AG20443 (cell line): ENCODE data around the gene SCGB3A2.

Source experiments
- DNase-seq: peaks from one replicate; pipeline ENCODE4 v3.0.0; 2012; ENCODE audit warnings: low spot score, mixed read lengths

The SCGB3A2 gene, protein sequence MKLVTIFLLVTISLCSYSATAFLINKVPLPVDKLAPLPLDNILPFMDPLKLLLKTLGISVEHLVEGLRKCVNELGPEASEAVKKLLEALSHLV

DNA sequence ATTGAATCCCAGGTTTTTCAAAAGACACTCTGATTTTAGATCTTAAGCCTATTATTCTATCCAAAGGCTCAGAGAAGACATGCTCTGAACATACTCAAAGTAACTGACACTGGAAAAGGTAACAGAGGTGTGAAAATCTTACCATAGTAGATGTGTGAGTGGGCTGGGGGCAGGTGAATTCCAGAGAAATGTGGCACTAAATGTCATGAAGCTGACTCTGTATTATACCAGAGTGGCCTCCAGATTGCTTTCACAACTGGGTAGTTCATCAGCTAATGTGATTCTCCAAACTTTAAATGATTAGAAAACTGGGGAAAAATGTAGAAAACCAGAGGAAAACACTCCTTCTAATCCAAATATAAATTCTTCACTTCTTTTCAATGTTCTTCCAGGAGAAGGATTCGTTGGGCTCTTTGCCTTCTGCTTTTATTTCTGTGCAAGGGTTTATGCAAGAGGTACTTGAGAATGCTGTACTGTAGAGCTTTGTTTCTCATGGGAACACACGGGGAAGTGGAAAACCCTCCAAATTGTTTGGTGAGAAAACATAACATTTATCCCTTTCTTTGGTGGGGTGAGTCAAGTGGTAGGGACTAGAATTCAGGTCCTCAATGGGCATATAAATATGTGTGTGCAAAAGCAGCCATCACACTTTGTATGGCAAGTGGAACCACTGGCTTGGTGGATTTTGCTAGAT lies at the start of gene SCGB3A2:
Gene SCGB3A2 (plus strand): TSS at position 646 of the 694 bp plus-strand sequence. CDS start 93 bp downstream, outside the sequence.
- DNase-seq = no peak

DNA sequence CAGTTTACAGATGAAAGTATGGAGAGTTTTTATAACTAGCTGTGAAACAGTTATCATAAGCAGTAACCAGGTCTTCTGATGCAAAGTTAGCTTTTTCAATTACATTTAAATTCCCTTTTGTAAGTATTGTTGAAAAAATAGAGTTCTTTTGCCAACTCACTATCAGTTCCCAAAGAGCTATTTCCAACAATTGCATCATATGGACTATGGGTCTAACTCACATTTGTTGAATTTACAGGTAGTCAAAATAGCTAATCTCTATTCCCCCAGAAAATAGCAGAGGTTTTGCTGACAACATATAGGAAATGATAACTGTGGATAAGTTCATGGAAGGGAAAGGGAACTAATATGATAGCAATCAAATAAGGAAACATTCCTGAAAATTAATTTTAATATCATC lies 48.5 kb upstream of the SCGB3A2 start:
- no peak for DNase-seq

DNA sequence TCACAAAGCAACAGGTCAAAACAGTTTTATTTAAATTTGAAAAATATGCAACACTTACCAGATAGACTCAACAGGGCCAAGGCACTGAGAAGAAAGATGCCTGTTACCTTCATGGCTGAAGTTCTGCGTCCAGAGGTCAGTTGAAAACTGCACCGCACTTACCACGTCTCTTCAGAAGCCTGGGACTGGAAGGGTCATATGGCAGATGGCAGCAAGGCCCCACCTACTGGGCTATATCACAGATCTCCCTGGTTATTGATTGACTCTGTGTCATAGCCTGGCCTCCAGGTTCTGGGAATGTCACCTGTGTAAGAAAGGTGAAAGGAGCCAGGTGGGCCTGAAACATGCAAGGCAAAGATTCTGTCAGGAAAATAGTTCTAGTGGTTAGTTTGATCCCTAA lies 47.0 kb upstream of the SCGB3A2 start, which contains the start of gene SPINK1:
Gene SPINK1 (minus strand): TSS at position 207 of the 400 bp plus-strand sequence. CDS start 94 bp downstream, at position 113.
- DNase-seq = no peak

DNA sequence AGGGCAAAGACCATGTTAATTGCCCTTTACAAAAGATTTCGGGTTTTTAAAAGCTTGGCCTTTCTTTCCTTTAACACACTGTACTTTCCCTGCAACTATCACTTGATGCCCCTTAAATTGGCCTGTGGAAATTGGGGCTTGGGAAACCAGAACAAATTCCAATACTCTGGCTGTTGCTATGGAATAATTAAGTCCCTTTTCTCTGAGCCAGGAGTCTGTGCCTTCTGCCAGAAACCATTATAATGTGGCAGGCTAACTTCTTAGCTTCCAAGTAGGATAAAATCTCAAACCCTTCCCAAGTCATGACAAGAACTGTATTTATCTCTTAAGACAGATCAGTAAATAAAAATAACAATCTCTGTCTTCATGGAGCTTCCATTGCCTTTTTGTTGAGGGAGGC lies 46.0 kb upstream of the SCGB3A2 start:
- no peak for DNase-seq

DNA sequence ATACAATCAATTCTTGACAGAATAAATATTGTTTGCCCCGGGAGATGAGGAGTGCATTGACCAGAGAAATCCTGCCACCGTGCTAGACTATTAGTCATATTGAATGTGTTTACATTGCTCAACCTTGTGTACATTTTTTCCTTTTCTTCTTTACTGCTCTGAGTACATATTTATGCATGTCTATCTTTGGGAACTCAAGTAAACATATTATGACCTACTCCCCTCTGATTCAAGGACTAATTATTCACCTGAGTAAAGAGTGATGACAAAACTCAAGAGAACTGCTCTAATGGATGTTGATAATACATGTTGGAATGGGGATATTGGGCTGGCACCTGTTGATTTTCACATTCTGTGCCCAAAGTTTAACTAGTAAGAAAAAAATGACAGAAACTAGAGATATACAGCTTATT lies 43.1 kb upstream of the SCGB3A2 start:
- DNase-seq = no peak

DNA sequence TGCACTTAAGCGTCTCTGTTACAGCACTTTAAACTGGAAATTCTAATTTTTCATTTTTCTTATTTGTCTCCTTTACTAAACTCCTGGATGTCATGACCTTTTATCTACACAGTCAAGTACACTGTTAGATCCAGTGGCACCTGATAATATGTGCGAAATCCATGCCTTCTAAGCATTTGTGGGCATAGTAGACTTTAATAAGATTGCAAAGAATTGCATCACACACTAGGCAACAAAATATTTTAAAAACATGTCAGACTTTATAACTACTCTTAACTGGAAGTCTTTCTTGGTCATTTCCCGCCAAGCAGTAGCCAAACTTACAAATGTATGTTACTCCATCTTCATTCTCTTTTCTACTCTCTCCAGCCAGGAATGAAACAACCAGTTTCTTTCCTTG lies 42.1 kb upstream of the SCGB3A2 start:
- DNase-seq = no peak

DNA sequence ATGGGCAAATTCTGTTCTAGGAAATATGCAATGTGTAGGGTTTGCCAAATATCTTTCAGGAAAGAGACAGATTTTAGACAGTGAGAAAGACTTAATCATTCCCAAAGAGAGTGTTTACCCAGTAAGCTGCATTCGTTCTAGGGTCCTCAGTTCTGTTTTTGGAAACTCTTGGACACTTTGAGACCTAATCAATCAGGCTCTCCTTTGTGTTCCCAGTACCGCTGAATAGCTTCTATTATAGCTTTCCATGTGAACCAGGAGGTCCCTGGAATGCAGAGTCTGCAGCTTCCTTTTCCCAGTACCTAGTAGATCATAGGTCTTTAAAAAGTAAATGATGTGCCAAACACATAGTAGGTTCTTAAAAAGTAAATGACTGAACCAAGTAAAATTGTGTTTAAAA lies 35.6 kb upstream of the SCGB3A2 start:
- DNase-seq = no peak

DNA sequence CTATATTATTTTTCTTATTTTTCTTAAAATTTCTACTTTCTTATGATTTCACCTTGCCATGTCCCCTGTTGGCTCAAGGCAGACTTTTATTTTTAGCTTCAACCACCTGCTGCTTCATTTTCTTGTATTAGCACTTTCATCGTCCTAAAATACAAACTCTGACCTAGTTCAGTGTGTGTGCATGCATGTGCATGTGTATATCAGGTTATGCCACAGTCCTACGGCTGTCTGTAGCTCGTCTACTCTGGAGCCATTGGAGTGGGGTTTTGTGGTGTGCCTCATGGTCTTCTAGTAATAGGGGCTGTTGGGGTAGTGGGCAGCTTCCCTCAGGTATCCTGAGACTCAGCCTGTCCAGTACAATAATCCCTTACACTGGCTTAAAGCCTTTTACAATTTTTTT lies 33.7 kb upstream of the SCGB3A2 start:
- no peak for DNase-seq

DNA sequence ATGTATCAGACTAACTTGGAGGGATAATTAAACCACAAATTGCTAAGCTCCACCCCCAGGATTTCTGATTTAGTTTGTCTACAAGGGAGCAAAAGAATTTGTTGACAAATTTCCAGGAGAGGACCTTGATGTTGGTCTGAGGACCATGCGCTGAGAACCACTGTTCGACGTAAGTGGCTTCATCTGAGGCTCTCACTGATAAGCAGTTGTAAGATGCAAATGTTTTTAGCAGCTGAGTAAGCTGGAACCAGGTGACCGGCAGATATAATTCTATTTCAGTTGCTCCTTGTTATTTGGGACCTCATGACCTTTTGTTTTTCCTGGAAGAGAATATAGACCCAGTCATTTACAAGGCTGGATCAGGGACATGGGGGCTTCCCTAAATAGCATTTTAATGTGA lies 32.9 kb upstream of the SCGB3A2 start:
- DNase-seq = no peak

DNA sequence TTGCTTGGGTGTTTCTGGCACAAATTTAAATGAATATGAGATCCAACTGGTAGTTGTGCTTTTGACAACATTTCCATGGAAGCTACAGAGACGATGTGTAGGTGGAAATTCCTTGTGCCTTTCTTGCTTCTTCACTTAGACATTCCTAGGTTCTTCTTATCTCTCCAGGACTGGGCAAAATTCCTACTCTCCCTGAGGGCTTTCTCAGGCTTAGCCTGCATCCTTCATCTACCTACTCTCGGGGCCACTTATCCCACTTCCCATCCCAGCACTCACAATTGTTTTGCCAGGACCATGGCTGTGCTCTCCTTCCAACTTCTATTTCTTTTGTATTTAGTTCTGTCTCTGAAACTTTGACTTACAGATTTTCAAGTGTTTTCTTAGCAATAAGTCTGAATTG lies 29.3 kb upstream of the SCGB3A2 start:
- DNase-seq = no peak

DNA sequence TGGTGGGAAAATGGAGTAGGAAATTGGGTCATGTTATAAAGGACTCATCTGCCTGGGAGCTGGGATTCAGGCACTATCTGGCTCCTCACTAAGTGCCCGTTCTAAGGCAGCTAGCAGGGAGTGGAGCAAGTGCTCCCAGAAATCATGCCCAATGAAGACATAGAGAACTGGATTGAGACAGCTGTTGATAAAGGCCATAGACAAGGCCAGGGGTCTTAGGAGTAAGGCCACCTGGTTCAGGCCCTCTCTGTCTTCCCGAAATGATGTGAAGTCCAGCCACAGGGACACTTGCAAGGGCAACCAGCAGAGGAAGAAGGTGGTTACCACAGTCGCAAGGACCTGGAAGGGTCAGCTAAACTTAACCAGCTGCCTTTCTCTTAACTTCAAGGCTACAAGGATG lies 26.9 kb upstream of the SCGB3A2 start:
- DNase-seq = no peak

DNA sequence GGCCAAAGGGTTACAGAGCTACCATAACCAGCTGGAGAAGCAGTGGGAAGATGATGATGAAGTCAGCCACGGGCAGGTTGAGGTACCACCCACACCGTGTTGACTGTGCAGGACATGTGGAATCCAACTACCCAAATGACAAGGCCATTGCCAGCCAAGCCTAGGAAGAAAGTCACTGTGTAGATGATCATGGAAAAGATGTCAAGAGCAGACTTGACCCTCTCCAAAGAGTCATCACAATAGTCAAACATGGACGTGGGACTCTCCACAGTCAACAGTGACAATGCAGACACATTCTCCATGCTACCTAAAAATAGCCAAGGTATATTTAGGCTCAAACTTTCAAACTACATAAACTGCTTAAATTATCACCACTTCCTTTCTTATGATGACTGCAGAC lies 26.1 kb upstream of the SCGB3A2 start:
- DNase-seq = no peak

DNA sequence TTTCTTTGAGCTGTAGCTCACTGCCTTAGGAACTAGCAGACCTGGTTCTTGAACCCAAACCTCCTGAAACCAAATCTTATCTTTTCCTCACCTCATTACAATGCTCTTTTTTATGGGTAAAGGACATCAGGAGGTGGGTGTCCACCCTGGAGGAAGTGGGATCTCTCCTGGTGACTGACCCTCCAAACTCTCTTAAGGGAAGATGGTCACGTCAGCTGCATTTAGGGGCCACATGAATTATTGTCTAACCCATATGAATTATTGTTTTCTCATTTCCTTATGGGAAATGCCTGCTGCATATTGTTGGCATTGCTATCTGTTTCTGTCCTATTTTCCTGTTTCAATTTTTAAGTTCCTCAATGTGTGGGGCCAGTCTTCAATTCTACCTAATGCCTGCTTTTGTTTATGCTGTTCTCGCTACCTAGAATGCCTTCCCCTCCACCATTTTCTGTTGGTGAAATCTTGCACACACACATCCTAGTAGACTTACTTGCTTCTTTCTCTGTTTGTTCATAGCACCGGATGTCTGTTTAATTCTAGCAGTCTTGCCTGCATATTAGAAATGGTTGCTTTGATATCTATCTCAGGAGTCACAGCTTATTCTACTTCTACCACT lies 25.0 kb upstream of the SCGB3A2 start:
- no peak for DNase-seq

DNA sequence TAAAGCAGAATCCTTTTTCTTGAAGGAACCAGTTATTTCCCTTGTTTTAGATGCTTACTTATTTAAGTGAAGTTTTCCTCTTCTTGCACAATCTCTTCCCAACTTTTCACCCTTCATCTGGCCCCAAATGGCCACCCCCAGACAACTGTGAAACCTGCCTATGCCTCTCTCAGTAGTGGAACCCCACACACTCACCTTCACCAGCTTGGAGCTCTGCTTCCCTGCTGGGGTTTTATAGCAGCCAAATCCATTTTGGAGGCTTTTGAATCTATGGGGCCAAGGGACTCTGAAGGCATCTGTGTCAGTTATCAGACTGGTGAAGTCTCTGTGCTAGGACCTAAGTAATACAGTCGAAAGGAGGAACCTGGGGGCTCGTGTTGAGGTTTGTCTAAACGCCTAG lies 24.2 kb upstream of the SCGB3A2 start:
- DNase-seq = no peak

DNA sequence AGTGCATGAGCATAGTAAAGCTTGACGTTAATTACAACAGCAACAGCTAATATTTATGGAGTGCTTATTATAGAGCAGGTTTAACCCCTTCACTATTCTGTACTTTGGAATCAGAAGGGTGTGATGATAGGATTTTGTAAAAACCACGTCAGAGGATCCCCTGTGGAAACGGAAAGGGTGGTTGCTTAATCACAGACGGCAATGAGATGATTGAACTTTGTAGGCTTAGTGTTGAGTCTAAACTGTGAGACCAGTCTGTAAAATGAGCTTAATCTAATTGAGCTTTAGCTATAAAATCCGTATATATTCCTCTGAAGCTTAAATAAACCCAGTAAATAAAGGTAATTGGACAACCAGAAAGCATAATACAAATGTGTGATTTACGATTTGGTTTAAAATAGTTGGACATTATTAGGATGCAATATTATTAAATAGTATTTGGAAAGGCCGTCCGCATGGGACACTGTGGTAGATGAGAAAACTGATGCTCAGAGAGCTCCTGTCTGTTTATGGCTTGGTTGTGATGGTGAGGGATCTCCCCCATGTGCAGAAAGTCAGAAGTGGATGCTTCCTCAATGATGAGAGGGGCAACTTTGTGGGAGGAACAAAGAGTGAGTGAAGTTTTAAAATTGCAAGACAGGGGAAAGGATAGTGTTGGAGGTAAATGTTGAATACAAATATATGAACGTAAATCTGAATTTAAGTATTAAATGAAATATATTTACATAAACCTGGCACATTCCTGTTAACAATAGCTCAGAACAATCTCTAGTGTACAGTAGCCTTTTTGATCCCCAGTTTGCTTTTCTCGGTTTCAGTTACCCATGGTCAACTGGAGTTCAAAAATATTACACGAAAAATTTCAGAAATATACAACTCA lies 23.4 kb upstream of the SCGB3A2 start:
- no peak for DNase-seq

DNA sequence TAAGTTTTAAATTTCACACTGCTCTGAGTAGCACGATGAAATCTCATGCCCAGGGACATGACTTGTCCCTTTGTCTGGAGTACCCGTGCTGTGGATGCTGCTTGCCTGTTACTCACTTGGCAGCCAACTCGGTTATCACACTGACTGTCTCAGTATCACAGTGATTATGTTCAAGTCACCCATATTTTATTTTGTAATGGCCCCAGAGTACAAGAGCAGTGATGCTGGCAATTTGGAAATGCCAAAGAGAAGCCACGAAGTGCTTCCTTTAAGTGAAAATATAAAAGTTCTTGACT lies 22.8 kb upstream of the SCGB3A2 start:
- no peak for DNase-seq

DNA sequence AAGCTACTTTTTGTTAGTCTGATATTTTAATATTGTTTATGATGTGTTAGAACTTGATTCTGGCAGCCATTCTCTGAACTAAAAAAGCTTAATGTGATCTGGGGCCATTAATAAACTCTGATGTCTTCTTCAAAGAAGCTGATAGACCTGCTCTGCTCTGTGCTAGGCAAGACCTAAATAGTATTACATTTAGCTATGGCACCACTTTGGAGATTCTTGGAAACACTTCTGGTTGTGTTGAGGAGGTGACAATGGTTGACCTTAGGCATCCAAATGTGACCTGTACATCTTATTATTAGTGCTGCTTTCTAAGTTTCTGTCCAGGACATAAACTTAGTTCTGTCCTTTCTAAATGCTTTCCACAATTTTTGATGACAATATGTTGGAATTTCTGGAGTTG lies 21.7 kb upstream of the SCGB3A2 start:
- no peak for DNase-seq

DNA sequence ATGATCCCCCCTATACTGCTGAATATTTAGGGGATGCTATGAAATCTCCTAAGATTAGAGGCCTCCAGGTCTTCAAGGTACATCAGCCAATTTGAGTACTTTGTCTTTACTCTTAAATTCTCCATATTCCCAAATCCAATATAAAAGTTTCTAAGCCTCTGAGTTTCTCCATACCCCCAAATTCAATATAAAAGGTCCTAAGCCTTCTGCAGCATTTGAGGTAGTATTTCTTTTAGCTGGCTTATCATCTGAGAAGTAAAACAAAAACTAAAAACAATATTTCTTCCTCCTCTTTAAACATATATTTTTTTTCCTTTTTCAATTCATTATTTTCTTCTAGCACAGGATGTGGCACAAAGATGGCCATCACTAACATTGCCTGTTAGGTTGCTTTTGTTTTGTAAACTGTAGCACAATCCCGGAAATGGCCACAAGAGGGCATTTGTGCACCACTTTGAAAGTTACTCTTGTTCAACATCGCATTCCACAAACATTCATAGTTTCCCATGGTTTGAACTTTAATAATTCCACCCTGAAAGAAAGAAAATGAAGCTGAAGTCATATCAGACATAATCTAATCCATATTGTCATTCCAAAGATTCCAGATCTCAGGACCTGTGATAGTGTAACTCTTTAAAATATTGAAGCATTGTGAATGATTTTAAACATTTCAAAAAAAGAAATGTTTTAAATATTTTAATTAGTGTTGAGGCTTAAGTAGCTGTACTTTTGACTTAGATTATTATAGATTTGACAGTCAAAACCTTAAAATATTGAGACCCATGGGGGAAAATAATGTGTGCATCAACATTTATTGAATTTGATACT lies 21.0 kb upstream of the SCGB3A2 start:
- DNase-seq = peak; percentile 65

DNA sequence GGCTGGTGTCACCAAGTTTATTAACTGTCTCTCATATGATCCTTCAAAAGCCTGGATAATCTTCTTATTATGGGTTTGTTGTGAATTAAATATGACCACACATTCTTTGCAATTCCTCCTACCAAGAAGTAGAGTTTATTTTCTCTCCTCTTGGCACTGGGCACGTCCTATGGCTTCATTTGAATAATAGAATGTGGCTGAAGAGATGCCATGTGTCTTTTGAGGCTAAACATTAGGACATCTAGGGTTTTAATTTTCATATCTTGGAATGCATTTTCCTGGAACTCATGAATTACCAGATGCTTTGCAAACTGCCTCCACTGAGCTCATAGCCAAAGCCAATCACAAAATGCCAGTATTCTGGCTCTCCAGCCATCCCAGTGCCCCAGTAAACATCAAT lies 19.9 kb upstream of the SCGB3A2 start:
- DNase-seq = no peak

DNA sequence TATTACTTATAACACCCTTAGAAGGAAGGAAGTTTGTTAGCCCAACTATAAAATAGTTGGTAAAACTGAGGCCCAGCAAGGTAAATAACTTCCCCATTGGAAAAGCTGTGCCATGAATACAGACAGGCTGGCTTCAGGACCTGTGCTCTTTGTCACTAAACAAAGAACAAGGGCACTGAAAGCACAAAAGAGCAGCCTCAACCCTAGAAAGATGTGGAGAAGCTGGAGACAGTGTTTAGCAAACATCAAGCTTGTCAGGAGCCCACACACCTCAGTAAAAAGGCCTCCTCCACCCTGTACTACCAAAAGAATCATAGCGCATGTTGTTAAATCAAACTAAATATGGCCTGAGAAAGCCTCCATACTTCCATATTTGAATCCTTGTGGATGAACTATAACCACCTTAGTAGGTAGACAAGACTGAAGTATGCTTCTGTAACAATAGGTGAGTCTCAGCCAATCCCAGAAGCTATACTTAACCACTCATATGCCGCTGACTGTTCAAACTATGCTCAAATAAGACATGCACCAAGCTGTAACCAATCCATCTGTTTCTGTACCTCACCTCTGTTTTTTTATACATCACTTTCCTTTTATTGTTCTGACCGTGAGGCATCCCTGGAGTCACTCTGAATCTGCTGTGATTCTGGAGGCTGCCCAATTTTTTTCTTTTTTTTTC lies 18.4 kb upstream of the SCGB3A2 start:
- no peak for DNase-seq

DNA sequence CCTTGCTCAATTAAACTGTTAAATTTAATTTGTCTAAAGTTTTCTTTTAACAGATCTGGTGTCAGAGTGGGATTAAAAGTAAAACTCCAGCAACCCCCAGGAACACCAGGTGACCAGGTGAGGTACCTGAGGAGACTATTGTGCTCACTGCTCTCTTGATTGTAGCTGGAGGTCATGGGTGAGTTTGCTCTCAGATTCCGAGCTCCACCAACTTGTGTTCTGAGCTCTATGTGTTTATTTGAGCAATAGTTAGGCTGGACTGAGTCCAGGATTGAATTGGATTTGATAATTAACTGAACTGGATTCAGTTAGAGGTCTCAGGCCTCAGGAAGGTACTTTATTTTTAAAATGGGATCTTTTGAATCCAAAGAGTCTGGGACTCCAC lies 17.9 kb upstream of the SCGB3A2 start:
- DNase-seq = no peak
